Measurements from ENCODE around the gene MACROD2.

The MACROD2 gene

GRCh38 chr20:15916623-15917022, 1921.3 kb downstream of the MACROD2 start:
- ChIA-PET POLR2A (ENCODE audit: low non-redundant PET) (no interaction called here), CTCF (no interaction called here)
- TF ChIP-seq CTCF (conservative IDR thresholded peaks at IDR 0.05; ENCODE audit: low read depth): no peak
- no peak for DNase-seq (ENCODE audit: low spot score)
- H3K27ac ChIP-seq: no peak overlapping the region

- TF ChIP-seq CTCF (conservative IDR thresholded peaks at IDR 0.05; ENCODE audit: low read depth): no peak
- ChIA-PET CTCF (no interaction called here), POLR2A (ENCODE audit: low non-redundant PET) (no interaction called here)
- no peak for DNase-seq (ENCODE audit: low spot score)
- no peak overlapping the region for H3K27ac ChIP-seq
Measured at GRCh38 chr20:15917283-15917682, 1922.0 kb downstream of the MACROD2 start.

GRCh38 chr20:15918631-15919030, 1923.3 kb downstream of the MACROD2 start:
- H3K27ac ChIP-seq: no peak overlapping the region
- CTCF ChIA-PET: no interaction called here
- POLR2A ChIA-PET (ENCODE audit: low non-redundant PET): no interaction called here
- no peak for DNase-seq (ENCODE audit: low spot score)
- no peak for TF ChIP-seq CTCF (conservative IDR thresholded peaks at IDR 0.05; ENCODE audit: low read depth)

- TF ChIP-seq CTCF (conservative IDR thresholded peaks at IDR 0.05; ENCODE audit: low read depth): no peak
- POLR2A ChIA-PET (ENCODE audit: low non-redundant PET): no interaction called here
- H3K27ac ChIP-seq: no peak overlapping the region
- CTCF ChIA-PET: no interaction called here
- DNase-seq (ENCODE audit: low spot score): no peak
Measured at GRCh38 chr20:15919118-15919517, 1923.8 kb downstream of the MACROD2 start.

GRCh38 chr20:15921930-15922329, 1926.6 kb downstream of the MACROD2 start:
- no peak overlapping the region for H3K27ac ChIP-seq
- ChIA-PET POLR2A (ENCODE audit: low non-redundant PET) (no interaction called here), CTCF (no interaction called here)
- no peak for DNase-seq (ENCODE audit: low spot score)
- no peak for TF ChIP-seq CTCF (conservative IDR thresholded peaks at IDR 0.05; ENCODE audit: low read depth)

GRCh38 chr20:15922556-15922955, 1927.2 kb downstream of the MACROD2 start:
- no peak overlapping the region for H3K27ac ChIP-seq
- ChIA-PET POLR2A (ENCODE audit: low non-redundant PET) (no interaction called here), CTCF (no interaction called here)
- no peak for DNase-seq (ENCODE audit: low spot score)
- no peak for TF ChIP-seq CTCF (conservative IDR thresholded peaks at IDR 0.05; ENCODE audit: low read depth)
